Thymus (tissue), 14 donors: ENCODE data around the gene PLSCR2. TPM values are rescaled to one million over a fixed set of nuclear protein-coding genes. Genes with fewer than 3 reads are reported as not detected.

ENCODE experiments used
- DNase-seq, 9 donors: peaks; one replicate each; pipeline ENCODE4 v3.0.0-alpha.2; 2013; ENCODE audit warnings: low spot score in 9 of 9, low read depth in 6 of 9, missing footprints in 1 of 9
- H3K27ac ChIP-seq, 2 donors: one replicate each; pipeline ENCODE4 v1.5.1; 2013; ENCODE audit warnings: control low read depth in 1 of 2, low read depth in 1 of 2, low read length in 1 of 2, mild to moderate bottlenecking in 1 of 2, moderate library complexity in 1 of 2
- H3K27me3 ChIP-seq, 2 donors: one replicate each; pipeline ENCODE4 v1.5.1; 2013; ENCODE audit warnings: low read length in 1 of 2; ENCODE audit not compliant: control insufficient read depth in 2 of 2, insufficient read depth in 1 of 2
- H3K36me3 ChIP-seq, 2 donors: one replicate each; pipeline ENCODE4 v1.5.1; 2013; ENCODE audit warnings: low read length in 1 of 2, mild to moderate bottlenecking in 1 of 2, moderate library complexity in 1 of 2; ENCODE audit not compliant: control insufficient read depth in 2 of 2, insufficient read depth in 2 of 2
- H3K4me1 ChIP-seq, 2 donors: one replicate each; pipeline ENCODE4 v1.5.1; 2013; ENCODE audit warnings: low read length in 2 of 2; ENCODE audit not compliant: control insufficient read depth in 2 of 2, insufficient read depth in 2 of 2
- H3K4me3 ChIP-seq, 2 donors: one replicate each; pipeline ENCODE4 v1.5.1; 2013; ENCODE audit warnings: low read length in 2 of 2, control low read depth in 1 of 2, mild to moderate bottlenecking in 1 of 2
- H3K9me3 ChIP-seq, 2 donors: one replicate each; pipeline ENCODE4 v1.5.1; 2013; ENCODE audit warnings: low read length in 1 of 2, mild to moderate bottlenecking in 1 of 2; ENCODE audit not compliant: control insufficient read depth in 2 of 2, insufficient read depth in 1 of 2
- WGBS: extraction: QIAGEN DNeasy Blood & Tissue Kit; methylation state at CpG from one replicate; pipeline ENCODE4 v1.1.7; 2013; 5-methylcytosine and 5-hydroxymethylcytosine counted together
- long read RNA-seq, 10 donors: transcript quantifications; one replicate each; lab custom pipeline, GENCODE V29; 2026
- polyA plus RNA-seq: library from polyadenylated mRNA; stranded (reverse); fragments of 200-250 nt; gene quantifications from one replicate; pipeline ENCODE4 v1.2.3, GENCODE V29; 2013
- total RNA-seq: library from RNA; stranded (reverse); fragments of 120-200 nt; gene quantifications from one replicate; pipeline ENCODE4 v1.2.4, GENCODE V29; 2013
- donor health status: healthy.

PLSCR2 gene
- total RNA-seq (0.28 TPM), polyA plus RNA-seq (0.16 TPM)
- long read RNA-seq, donor 1: 0 reads
- long read RNA-seq, donor 2: 0 reads
- long read RNA-seq, donor 3: 0 reads
- long read RNA-seq, donor 4: 0 reads
- long read RNA-seq, donor 5: 0 reads
- long read RNA-seq, donor 6: 0 reads
- long read RNA-seq, donor 7: 0 reads
- long read RNA-seq, donor 8: 0 reads
- long read RNA-seq, donor 9: 0 reads
- long read RNA-seq, donor 10: 0 reads

DNA sequence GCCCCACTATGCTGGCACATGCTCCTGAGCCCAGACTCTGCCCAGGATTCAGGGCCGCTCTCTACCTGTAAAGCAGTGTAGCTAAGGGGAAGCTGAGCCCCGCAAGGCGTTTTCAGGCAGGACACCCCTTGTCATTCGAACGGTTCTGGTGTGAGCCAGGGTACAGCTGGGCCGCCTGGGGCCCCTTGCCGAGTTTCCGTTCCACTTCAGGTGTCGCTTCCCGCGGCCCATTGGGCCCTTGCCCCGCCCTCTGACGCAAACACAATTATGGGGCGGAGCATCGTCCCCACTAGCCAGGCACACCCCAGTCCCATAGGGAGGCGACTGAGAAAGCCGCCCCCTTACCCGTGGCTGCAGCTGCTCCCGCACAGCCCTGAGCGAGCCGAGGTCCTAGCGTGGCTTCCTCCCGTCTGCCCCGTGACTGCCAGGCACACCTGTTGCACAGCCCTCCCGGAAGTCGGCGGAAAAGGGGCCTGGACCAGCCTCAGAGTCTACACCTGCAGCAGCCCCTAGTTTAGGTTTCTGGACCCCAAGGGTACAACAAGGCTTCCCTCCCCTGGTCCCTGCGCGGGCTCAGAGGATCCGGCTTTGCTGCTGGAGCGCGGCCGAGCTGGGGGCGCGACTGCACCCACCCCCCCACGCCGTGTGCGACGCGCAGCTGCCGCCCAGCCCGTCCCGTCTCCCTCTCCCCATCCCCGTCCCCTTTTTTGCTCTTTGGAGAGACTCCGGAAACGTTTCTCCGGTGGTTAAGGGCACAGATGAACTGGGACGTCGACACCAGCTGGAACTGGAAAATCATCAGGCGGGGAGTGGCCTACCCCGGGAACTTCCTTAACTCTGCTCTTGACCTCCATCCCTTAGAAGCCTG lies at the start of gene PLSCR2:
TSS of gene PLSCR2 (minus strand) at position 412 of the 868 bp plus-strand sequence. CDS start 9,657 bp downstream, outside the sequence.
- WGBS: 8% methylated on average over 51 of the region's 51 CpGs
- H3K27ac ChIP-seq: peak within 1 kb of the TSS; percentile 44 to 81

DNA sequence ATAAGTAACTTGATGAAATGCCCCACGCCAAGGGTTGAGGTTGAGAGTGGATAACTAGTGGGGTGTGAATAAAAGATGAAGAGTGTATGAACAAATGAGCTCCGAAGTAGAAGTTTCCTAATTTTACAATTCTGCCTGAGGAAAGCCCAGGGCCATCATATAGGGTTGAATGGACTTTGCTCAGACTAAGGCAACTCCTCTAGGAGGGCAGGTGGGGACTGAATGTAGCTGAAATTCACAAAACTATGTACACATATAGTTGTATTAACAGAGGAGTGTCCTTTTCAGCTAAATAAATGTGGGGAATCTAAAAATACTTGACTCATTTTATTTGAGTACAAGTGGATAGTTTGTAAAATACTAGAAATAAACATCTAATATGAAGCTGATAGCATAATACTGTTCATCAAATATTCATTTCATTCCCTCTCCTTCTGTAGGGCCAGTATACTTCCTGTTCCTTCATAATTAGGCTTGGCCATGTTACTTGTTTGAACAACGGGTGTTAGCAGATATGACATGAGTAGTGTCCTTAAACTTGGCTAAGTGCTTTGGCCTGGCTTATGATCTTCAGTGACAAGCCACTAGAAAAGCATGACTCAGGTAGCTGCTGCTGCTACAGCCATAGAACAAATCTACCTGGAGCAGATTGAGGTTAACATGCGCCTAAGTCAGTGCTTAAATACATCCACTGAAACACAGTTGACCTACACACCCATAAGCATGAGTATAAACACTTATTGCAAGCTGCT lies 48.5 kb upstream of the PLSCR2 start:
- Histone ChIP-seq H3K4me1 (no peaks in the 10 kb centered on the region), H3K27me3 (no peaks in the 10 kb centered on the region), H3K27ac (no peak overlapping the region), H3K4me3 (no peak overlapping the region), H3K36me3 (peaks cover 8 to 18% of the 10 kb centered on the region in 2 donors), H3K9me3 (no peaks in the 10 kb centered on the region)
- no peak for DNase-seq
- 98% methylated on average over 4 of the region's 4 CpGs for WGBS

More for the DNA sequence above, at the start of gene PLSCR2:
- Histone ChIP-seq H3K4me3 (peak within 1 kb of the TSS; percentile 54 to 55), H3K27me3 (no peaks in the 10 kb centered on the region), H3K36me3 (no peaks in the 10 kb centered on the region), H3K9me3 (no peaks in the 10 kb centered on the region), H3K4me1 (peaks cover 0 to 16% of the 10 kb centered on the region in 2 donors)
- DNase-seq: peak; percentile 35 to 91 (median 64)

DNA sequence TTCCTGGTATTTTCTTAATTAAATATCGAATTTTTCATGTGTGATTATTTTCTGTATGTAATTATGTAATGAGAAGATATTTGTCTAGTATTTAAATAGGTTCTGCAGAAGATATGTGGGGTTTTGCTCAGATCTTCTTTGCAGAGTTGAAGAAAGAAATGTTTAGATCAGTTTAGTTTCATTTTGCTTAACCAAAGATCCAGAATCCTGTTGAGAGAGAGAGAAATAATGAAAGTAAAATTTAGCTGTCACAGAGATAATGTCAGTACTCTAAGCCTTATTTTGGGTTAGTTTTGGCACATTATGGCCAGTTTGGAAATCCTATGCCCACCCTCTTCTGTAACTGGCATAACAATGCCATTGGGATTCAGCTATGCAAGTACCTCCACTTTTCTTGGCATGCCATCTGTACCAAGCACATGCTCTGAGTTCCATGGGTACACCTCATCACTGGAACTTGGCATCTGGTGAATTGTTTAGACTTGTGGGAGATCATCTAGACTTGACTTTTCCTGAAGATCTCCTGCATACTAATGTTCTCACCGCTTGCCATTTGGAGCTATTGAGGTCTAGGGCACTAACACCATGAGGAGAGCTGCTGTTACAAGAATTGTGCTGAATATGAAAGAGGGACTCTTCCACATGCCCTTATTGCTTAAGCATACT lies 44.2 kb upstream of the PLSCR2 start:
- no peak overlapping the region for H3K27ac ChIP-seq
- 97% methylated on average over 2 of the region's 2 CpGs for WGBS
- no peak overlapping the region for H3K4me3 ChIP-seq
- H3K36me3 ChIP-seq: peaks cover 8 to 12% of the 10 kb centered on the region in 2 donors
- H3K4me1 ChIP-seq: no peaks in the 10 kb centered on the region
- no peak for DNase-seq
- H3K9me3 ChIP-seq: no peaks in the 10 kb centered on the region
- H3K27me3 ChIP-seq: no peaks in the 10 kb centered on the region

DNA sequence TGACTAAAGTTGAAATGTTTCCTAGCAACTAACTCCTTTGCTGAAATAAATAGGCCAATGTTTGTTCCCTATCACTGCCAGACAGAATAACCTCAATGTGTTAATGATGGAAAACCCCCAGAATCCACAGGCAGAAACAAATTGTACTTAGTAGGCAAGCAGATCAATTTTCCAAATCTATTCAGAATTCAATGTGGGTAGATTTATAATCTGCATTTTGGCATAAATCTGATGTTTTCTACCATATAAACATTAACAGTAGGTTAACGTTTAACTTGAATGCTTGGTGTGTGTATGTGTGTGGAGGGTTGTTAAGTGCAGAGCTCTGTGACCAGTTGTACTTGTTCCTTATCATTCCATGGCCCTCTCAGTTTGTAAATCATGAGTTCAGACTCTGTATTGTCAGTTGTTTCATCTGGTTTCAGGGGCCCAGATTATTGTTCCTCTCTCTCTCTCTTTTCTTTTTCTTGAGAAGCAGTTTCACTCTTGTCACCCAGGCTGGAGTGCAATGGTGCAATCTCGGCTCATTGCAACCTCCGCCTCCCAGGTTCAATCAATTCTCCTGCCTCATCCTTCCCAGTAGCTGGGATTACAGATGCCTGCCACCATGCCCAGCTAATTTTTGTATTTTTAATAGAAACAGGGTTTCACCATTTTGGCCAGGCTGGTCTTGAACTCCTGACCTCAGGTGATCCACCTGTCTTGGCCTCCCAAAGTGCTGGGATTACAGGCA lies 42.2 kb upstream of the PLSCR2 start:
- no peak overlapping the region for H3K27ac ChIP-seq
- DNase-seq: no peak
- H3K27me3 ChIP-seq: no peaks in the 10 kb centered on the region
- WGBS: over 99% methylated on average over 3 of the region's 3 CpGs
- no peaks in the 10 kb centered on the region for H3K4me1 ChIP-seq
- peaks cover 8 to 9% of the 10 kb centered on the region in 2 donors for H3K36me3 ChIP-seq
- H3K4me3 ChIP-seq: no peak overlapping the region
- no peaks in the 10 kb centered on the region for H3K9me3 ChIP-seq

DNA sequence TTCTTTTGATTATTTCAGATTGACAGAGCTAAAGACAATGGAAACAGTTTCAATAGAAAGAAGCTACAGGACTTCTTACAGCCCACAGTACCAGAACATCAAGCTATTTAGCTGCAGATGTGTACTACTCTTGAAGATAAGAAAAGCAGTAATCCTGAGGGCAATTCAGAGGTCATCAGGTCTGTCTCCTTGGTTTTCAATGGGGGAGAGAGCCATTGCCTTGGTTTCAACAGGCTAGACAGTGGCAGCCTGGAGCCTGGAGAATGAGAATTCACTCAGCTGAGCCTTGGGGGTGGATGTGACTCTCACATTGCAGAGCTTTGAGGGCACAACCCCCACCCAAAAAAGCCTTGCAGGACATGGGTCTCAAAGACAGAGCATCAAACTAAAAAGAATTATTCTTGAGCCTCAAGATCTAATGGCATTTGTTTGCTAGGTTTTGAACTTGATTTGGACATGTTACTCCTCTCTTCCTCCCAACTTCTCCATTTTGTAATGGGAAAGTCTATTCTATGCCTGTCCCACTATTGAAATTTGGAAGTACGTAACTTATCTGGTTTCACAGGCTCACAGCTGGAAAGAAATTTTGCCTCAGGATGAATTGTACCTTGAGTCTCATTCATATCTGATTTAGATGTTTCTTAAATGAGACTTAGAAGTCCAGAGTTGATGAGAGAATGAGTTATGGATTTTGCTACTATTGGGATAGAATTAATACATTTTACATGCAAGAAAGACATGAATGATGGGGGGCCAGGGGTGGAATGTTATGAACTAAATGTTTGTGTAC lies 38.2 kb upstream of the PLSCR2 start:
- WGBS: 100% methylated on average over 1 of the region's 1 CpG
- no peaks in the 10 kb centered on the region for H3K4me1 ChIP-seq
- no peak overlapping the region for H3K27ac ChIP-seq
- H3K9me3 ChIP-seq: no peaks in the 10 kb centered on the region
- no peaks in the 10 kb centered on the region for H3K36me3 ChIP-seq
- no peak overlapping the region for H3K4me3 ChIP-seq
- no peak for DNase-seq
- no peaks in the 10 kb centered on the region for H3K27me3 ChIP-seq

GRCh38 chr3:146505516-146505915 lies 36.2 kb upstream of the PLSCR2 start:
- no peaks in the 10 kb centered on the region for H3K4me1 ChIP-seq
- H3K9me3 ChIP-seq: no peaks in the 10 kb centered on the region
- H3K27ac ChIP-seq: no peak overlapping the region
- no peak for DNase-seq
- no peaks in the 10 kb centered on the region for H3K36me3 ChIP-seq
- 97% methylated on average over 1 of the region's 1 CpG for WGBS
- H3K4me3 ChIP-seq: no peak overlapping the region
- no peaks in the 10 kb centered on the region for H3K27me3 ChIP-seq

GRCh38 chr3:146504498-146505197 lies 35.3 kb upstream of the PLSCR2 start:
- no peak overlapping the region for H3K4me3 ChIP-seq
- H3K9me3 ChIP-seq: no peaks in the 10 kb centered on the region
- H3K36me3 ChIP-seq: no peaks in the 10 kb centered on the region
- no peaks in the 10 kb centered on the region for H3K4me1 ChIP-seq
- DNase-seq: no peak
- no peak overlapping the region for H3K27ac ChIP-seq
- H3K27me3 ChIP-seq: no peaks in the 10 kb centered on the region
- 73% methylated on average over 3 of the region's 3 CpGs for WGBS
